ENCODE measurements around the gene BTBD16.

BTBD16 gene

GRCh38 chr10:122271076-122271475, at the start of gene BTBD16:
BTBD16 (plus strand) TSS chr10:122271296; CDS start chr10:122275082, 3,786 bp downstream.
- DNase-seq = no peak

DNA sequence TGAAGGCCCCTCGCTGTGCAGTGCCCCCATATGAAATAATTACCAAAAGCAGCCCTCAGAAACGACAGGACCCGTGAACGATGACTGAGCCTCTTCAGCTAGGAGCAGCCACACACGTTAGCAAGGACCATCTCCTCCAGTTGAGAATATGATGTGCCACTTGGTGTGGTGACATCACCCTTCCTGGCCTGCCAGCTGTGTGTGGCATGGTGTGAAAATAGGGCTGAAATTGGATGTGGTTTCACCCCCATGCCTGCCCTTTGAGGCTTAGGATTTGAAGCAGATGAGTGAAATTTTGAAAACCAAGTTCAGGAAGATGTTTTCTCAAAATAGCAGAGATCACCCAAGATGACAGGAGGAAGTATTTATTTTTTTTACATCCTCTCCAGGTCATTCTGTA, 49.1 kb upstream of the BTBD16 start:
- no peak for DNase-seq

GRCh38 chr10:122222638-122223037, 48.5 kb upstream of the BTBD16 start:
- DNase-seq = no peak

DNA sequence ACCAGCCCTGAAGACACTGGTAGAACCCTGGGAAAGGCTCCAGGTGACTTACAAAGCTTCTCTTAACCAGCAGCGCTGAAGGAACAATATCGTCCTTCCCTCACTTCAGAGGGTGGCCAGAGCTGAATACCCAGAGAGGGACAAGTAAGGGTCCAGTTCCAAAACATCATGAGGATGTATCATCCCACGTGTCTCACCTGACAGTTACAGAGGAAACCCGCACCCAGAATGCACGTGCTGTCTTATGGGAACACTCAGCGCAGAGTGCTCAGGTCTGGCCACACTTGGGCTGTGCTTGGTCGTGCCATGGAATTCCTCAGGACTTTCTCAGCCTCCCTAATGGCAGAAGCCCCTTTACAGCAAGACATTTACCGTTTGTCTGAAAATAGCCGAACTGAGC, 46.9 kb upstream of the BTBD16 start:
- DNase-seq = no peak

DNA sequence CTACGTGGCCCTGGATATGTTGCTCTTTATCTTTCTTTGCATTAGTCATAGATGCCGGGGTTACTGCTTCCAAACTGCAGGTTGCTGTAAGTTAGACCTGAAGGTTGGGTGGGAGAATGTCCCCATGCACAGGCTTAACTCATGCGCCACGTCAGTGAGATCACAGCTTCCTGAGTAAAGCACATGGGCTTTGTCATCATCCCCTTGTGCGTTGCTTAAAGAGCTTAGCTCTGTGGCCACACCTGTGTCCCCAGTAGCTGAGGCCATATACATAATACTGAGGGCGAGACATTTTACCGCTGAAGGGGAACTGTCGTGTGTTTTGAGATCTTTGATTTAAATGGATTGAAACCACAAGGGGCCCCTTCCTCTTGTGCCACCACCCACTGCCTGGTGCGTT, 45.8 kb upstream of the BTBD16 start:
- no peak for DNase-seq

DNA sequence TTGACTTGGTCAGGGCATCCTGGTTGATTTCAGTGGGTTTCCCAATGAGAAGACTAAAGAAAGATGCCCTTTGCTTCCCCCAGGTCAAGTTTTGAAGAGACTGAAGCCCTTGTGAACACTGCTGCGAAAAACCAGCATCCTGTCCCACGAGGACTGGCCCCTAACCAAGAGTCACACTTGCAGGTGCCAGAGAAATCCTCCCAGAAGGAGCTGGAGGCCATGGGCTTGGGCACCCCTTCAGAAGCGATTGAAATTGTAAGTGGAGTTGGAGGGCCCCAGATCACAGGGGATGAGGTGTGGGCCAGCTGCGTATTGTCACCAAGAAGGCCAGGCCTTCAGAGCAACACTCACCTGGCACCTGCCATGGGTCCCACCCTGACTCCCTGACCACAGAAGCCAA, 43.3 kb upstream of the BTBD16 start:
- DNase-seq = no peak

- DNase-seq = no peak
These were observed 41.4 kb upstream of the BTBD16 start for GRCh38 chr10:122229666-122230065.

DNA sequence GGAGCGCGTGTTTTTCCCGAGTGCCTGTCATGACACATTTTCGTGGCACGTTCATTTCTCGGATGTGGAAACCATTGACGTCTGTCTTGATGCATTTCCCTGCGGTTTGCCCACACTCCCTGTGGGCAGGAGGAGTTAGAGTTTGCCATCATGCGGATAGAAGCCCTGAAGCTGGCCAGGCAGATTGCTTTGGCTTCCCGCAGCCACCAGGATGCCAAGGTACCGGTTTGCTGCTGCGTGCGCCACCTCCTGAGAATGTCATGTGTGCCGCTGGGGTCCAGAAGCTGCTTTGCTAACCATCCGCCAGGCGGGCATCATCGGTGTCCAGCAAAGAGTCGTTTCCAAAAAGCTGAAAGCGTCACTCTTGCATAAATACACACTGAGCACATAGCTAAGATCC, 40.9 kb upstream of the BTBD16 start:
- no peak for DNase-seq

- no peak for DNase-seq
These were observed 38.3 kb upstream of the BTBD16 start for GRCh38 chr10:122232769-122233168.

GRCh38 chr10:122233857-122234348, 37.2 kb upstream of the BTBD16 start:
- peak; percentile 85 for DNase-seq

DNA sequence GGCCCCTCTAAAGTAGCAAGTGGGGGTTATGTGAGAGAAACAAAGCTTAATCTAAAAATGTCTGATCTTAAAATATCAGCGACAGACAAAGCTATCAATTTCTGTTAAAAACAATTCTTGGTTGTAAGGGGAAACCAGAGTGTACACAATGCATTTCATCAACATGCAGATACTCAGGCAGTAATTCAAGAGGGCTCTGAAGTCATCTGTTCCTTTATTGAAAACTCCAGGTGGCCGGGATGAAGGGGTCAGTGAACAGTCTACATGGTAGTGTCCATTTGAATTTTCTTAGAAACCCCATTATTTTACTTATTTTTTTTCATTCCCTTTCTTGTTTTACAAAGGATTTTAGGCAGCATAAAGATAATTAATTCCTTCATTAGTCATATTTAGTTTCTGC, 36.7 kb upstream of the BTBD16 start:
- peak; percentile 85 for DNase-seq

- DNase-seq = peak; percentile 24
These were observed 34.3 kb upstream of the BTBD16 start for GRCh38 chr10:122236690-122237306.

DNA sequence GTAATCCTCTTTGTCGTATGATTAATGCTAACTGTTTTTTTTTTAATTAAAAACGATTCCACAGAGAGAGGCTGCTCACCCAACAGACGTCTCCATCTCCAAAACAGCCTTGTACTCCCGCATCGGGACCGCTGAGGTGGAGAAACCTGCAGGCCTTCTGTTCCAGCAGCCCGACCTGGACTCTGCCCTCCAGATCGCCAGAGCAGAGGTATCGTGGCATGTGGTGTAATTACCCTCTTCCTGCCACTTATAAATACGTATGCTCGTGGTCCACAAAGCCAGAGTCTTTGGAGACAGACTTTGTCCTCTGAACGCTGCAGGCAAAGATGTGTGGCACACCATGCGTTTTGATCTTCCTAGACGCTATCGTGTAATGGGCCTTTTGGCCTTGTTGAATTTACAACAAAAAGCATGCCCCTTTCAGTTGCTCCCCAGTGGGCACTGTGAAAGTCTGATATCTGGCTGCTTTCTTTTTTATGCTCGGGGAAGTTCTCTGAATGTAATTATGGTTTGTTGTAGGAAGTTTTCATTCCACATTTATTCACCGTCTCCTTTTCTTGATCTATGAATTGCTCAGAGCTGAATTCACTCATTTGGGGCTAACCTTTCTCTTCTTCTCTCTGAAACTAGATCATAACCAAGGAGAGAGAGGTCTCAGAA, 33.6 kb upstream of the BTBD16 start:
- no peak for DNase-seq

DNA sequence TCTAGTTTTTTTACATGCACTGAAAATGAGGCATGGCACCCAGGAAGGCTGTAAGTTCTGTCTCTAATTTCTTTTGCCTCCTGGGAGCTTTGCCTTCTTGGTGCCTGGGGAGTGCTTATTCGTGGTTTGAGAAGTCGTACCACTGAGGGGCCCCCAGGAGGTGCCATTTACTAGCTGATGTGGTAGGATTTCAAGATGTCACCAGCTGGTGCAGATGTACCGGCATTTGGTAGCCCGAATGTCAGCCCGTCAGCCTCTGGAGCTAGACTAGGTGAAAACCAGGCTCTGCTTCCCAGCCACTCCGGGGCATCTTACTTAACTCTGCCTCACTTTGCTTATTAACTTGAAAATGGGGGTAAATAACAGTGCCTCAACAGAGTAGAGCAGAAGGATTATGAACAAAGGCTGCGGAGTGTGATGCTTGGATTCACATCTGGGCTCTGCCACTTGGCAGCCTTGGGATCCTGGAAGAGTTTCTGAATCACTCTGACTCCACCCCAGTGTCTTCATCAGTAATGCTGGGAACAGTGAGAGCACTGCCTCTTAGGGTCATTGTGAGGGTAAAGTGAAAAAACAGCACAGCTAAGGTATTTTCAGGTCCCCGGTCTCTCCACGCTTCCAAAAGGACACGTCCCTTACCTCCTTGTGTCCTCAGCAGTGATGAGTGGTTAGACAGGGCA, 31.4 kb upstream of the BTBD16 start:
- no peak for DNase-seq

DNA sequence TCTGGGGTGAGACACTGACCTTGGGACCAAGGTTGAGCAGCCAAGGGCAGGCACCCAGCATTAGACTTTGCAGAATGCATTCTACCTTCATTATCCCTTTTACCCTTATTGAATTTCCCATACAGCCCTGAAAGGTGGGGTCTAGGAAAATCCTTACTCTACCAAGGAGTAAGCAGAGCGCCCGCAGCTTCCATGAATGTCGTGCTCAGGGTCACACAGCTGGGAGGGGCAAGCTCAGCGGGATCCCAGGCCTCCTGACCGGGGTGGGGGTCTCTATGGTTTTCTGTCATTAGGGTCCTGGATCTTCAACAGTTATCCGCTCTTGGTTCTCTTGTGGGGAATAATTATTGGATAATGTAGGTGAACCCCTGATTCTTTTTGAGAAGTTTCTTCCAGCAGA, 30.7 kb upstream of the BTBD16 start:
- DNase-seq = no peak

DNA sequence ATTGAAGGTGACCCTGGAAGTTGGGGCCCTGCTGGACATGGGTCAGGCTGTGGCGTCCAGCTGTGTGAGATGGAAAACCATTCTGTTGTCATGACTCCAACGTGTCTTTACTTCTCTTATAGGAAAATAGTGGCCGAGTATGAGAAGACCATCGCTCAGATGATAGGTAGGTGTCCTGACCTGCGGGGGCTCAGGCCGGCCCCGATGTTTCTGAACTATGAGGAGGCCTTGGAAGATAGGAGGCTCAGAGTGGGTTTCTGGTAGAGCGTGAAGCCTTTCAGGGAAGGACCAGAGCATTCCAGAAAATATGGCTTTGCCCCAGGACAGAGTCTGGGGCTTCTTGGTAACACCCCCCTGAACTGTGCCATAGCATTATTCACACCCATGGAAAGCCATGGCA, 29.3 kb upstream of the BTBD16 start:
- DNase-seq = no peak

DNA sequence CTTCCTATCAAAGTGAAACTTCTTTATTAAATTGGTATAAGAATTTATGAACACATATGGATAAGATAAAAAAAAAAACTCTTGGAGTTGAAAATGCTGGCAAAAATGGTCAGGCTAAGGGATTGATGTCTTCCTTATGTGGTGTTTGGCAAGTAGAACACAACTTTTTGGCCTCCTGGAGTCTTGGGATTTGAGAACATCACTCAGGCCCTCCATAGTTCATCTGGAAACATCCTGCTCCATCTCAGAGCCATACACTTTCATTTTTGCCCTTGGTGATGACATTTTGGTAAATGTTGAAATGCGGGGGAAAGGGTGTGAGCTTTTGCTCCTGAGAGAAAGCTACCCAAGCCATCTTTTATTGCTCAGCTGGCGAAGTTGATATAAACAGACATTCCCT, 27.5 kb upstream of the BTBD16 start:
- DNase-seq = no peak

GRCh38 chr10:122244001-122244975, 26.8 kb upstream of the BTBD16 start:
- DNase-seq = no peak

GRCh38 chr10:122245136-122245535, 26.0 kb upstream of the BTBD16 start:
- no peak for DNase-seq

DNA sequence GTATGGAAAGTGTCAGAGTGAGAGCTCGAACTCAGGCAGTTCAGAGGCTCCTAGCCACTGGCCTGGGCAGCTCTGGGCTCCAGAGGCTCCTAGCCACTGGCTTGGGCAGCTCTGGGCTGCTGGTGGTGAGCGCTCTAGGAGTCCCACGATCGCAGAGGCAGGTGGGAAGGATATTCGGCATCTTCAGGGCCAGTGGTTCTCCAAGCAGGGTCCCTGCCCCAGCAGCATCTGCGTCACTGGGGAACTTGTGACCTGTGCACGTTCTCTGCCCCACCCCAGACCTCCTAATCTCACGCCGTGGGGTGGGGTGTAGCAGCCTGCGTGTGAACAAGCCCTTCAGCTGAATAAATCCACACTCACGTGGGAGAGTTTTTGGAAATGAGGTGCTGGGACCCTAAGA, 25.2 kb upstream of the BTBD16 start:
- no peak for DNase-seq

GRCh38 chr10:122246830-122247520, 24.1 kb upstream of the BTBD16 start:
- no peak for DNase-seq

Data from SHP77 treated with DMSO at 0.1 percent for 48 hours (cell line).